GM12865 (cell line): Measurements from ENCODE around the gene PLA2G4A.
A peak's percentile ranks its signal among the peaks of the same experiment; 100 is the strongest.

Source experiments
- DNase-seq: peaks from one replicate; pipeline ENCODE4 v3.0.0; 2010; ENCODE audit warnings: low read depth
- H3K4me3 ChIP-seq: 2 replicates; pipeline ENCODE4 v1.5.1; 2011; ENCODE audit warnings: mild to moderate bottlenecking, low read depth, low read length, control low read depth
- CTCF ChIP-seq: IDR thresholded peaks from 2 replicates; pipeline ENCODE4 v1.5.1; 2011; ENCODE audit warnings: low read length, control low read depth, low read depth, inconsistent platforms; ENCODE audit not compliant: insufficient read depth; ENCODE audit errors: missing control alignments

PLA2G4A gene

GRCh38 chr1:186792870-186793581 lies 35.7 kb upstream of the PLA2G4A start:
- no peak for DNase-seq
- no peak for TF ChIP-seq CTCF
- no peak overlapping the region for H3K4me3 ChIP-seq

- DNase-seq, result no peak
- H3K4me3 ChIP-seq, result no peak overlapping the region
- TF ChIP-seq CTCF, result no peak
Measured at GRCh38 chr1:186793582-186793927, 35.2 kb upstream of the PLA2G4A start.

- no peak for DNase-seq
- no peak overlapping the region for H3K4me3 ChIP-seq
- no peak for TF ChIP-seq CTCF
Measured at GRCh38 chr1:186798960-186799688, 29.6 kb upstream of the PLA2G4A start.

- no peak for TF ChIP-seq CTCF
- no peak overlapping the region for H3K4me3 ChIP-seq
Measured at GRCh38 chr1:186799689-186800054, 29.1 kb upstream of the PLA2G4A start.

GRCh38 chr1:186802388-186802787 lies 26.4 kb upstream of the PLA2G4A start:
- TF ChIP-seq CTCF, result no peak
- DNase-seq, result no peak
- H3K4me3 ChIP-seq, result no peak overlapping the region

More at GRCh38 chr1:186799689-186800054, 29.1 kb upstream of the PLA2G4A start:
- DNase-seq, result peak; percentile 62

GRCh38 chr1:186804679-186805078 lies 24.1 kb upstream of the PLA2G4A start:
- no peak for TF ChIP-seq CTCF
- no peak overlapping the region for H3K4me3 ChIP-seq
- no peak for DNase-seq
